DMS 273 (cell line): Measurements from ENCODE around the gene FXYD7.

Source experiments
- DNase-seq: peaks from one replicate; lab custom pipeline; 2025; ENCODE audit not compliant: unreplicated experiment; lab: John Stamatoyannopoulos, UW

The FXYD7 gene

GRCh38 chr19:35162471-35163326 lies 19.6 kb downstream of the FXYD7 start:
- DNase-seq, result no peak

GRCh38 chr19:35164418-35164817 lies 21.4 kb downstream of the FXYD7 start:
- DNase-seq, result no peak

DNA sequence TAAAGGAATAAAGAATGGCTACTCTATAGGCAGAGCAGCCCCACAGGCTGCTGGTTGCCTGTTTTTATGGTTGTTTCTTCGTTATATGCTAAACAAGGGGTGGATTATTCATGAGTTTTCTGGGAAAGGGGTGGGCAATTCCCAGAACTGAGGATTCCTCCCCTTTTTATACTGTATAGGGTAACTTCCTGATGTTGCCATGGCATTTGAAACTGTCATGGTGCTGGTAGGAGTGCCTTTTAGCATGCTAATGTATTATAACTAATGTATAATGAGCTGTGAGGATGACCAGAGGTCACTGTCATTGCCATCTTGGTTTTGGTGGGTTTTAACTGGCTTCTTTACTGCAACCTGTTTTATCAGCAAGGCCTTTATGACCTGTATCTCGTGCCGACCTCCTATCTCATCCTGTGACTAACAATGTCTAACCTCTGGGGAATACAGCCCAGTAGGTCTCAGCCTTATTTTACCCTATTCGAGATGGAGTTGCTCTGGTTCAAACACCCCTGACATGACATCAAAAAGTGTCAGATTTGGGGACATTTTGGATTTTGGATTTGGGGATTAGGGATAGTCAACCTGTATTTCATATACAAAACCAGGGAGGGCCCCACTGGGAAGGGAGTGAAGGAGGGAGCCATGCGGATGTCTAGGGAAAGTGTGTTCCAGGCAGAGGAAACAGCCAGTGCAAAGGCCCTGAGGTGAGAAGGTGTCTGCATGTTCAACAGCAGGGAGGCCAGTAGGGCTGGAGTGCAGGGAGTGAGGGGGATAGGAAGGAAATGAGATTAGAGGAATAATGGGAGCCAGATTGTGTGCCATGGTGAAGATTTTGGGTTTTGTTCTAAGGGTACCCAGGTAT lies 22.4 kb downstream of the FXYD7 start:
- DNase-seq, result no peak

GRCh38 chr19:35166100-35167063 lies 23.3 kb downstream of the FXYD7 start:
- DNase-seq, result no peak

GRCh38 chr19:35167251-35168119 lies 24.4 kb downstream of the FXYD7 start:
- no peak for DNase-seq

- DNase-seq, result no peak
Measured at GRCh38 chr19:35168196-35168595, 25.1 kb downstream of the FXYD7 start.

DNA sequence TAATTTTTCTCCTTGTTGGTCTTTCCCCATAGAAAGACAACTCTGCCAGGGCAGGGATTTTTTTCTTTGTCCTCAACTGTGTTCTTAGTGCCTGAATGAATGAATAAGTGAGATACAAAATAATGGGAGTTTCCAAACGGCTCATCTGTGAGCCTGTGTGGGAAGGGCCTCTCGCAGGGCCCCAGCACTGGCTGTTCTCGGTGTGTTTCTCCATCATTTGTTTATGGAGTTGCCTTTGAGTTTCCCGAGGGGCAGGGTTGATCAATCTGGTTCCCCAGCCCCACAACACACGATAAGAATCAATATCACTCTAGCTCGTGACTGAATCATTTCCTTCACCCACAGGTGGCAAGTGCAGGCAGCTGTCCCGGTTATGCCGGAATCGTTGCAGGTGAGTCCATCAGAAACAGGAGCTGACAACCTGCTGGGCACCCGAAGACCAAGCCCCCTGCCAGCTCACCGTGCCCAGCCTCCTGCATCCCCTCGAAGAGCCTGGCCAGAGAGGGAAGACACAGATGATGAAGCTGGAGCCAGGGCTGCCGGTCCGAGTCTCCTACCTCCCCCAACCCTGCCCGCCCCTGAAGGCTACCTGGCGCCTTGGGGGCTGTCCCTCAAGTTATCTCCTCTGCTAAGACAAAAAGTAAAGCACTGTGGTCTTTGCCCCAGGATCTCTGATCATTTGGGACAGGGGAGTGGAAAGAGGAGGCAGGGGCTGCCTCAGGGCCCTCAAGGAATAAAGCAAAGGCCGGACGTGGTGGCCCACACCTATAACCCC lies 26.4 kb downstream of the FXYD7 start:
- no peak for DNase-seq

GRCh38 chr19:35170359-35171061 lies 27.5 kb downstream of the FXYD7 start:
- no peak for DNase-seq

GRCh38 chr19:35171730-35172129 lies 28.7 kb downstream of the FXYD7 start:
- no peak for DNase-seq

DNA sequence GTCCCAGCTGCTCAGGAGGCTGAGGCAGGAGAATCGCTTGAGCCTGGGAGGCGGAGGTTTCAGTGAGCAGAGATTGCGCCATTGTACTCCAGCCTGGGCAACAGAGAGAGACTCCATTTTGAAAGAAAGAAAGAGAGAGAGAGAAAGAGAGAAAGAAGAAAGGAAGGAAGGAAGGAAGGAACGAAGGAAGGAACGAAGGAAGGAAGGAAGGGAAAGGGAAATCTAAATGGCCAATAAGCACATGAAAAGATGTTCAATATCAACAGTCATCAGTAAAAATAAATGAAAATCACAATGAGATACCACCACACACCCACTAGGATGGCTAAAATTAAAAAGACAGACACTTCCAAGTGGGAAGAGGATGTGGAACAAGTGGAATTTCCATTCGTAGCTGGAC lies 31.2 kb downstream of the FXYD7 start:
- DNase-seq, result no peak

DNA sequence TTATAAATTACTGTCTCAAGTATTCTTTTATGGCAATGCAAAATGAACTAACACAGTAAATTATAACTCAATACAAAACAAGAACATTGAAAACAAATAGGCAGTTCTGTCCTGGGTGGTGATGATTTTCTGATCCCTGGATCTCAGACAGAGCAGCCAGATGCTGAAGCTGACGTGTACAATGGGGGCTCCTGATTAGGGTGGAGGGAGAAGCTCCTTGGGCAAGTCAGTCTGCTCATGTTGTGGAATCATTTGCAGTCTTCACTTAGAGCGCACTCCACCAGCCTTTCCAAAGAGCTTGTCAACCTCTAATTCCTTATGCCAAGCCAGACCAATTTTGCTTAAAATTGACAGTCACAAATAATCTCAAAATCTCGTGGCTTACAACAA lies 33.1 kb downstream of the FXYD7 start:
- no peak for DNase-seq

- DNase-seq, result no peak
Measured at GRCh38 chr19:35177377-35178274, 34.6 kb downstream of the FXYD7 start.

- DNase-seq, result no peak
Measured at GRCh38 chr19:35178701-35179100, 35.6 kb downstream of the FXYD7 start.

GRCh38 chr19:35179830-35180229 lies 36.8 kb downstream of the FXYD7 start:
- no peak for DNase-seq

DNA sequence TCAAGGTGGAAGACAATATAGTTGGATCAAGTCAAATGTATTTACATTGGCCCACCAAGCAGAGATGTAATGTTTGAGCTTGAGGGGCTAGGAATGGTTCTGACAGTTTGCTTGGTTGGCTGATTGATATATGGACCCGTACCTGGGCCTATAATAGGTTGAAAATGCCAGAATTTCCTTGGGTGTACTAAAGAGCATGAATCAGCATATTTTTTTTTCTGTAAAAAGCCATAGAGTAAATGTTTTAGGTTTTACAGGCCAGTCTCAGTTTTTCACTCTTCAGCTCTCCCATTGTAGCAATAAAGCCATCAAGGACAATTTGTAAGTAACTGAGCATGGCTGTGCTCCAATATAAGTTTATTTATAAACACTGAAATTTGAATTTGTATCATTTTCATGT lies 38.3 kb downstream of the FXYD7 start:
- DNase-seq, result no peak

DNA sequence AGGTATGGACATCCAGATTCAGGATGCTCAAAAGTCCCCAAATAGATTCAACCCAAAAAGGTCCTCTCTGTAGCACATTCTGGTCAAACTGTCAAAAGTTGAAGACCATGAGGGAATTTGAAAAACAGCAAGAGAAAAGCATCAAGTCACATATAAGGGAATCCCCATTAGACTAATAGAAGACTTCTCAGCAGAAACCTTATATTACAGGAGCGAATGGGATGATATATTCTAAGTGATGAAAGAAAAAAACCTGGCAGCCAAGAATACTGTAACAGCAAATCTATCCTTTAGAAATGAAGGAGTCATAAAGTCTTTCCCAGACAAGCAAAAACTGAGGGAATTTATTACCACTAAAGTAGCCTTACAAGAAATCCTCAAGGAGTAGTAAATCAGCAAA lies 41.2 kb downstream of the FXYD7 start:
- DNase-seq, result no peak

DNA sequence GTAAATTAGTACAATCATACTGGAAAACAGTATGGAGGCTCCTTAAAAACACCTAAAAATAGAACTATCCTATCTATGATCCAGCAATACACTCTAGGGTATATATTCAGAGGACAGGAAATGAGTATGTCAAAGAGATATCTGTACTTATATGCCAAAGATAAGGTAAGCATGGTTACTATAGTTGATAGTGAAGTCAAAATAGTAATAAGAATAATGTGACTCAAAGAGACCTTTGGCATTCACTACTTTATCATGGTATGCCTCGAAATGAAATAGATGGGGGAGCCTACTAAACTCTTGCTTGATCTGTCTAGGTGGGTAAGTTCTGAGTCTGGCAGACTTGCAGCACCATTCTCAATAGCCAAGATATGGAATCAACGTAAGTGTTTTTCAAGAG lies 41.8 kb downstream of the FXYD7 start:
- no peak for DNase-seq
